A549 (cell line): Measurements from ENCODE around the gene PRPF31.

Source experiments
- ATOH8 ChIP-seq: fragments of 250-450 bp; sonication (Bioruptor Pico); IDR thresholded peaks from 2 replicates; pipeline ENCODE4 v1.5.0; 2020; ENCODE audit warnings: low read depth, mild to moderate bottlenecking, moderate library complexity
- CBX8 ChIP-seq: fragments of 200-600 bp; sonication (generic); IDR thresholded peaks from 2 replicates; pipeline ENCODE4 v1.6.1; 2016
- CEBPB ChIP-seq, 2 experiments: fragments of >200 bp in 1 of 2; sonication (Bioruptor Twin) in 1 of 2; formaldehyde crosslinking in 1 of 2; IDR thresholded peaks; 2 replicates each; pipeline ENCODE4 v1.6.1; 2012 to 2016
- CTCF ChIP-seq: fragments of >200 bp; sonication (Bioruptor Twin); formaldehyde crosslinking; IDR thresholded peaks from 3 replicates; pipeline ENCODE4 v1.5.1; 2016
- EHMT2 ChIP-seq: fragments of 200-600 bp; sonication (generic); IDR thresholded peaks from 2 replicates; pipeline ENCODE4 v1.6.1; 2016; ENCODE audit warnings: antibody characterized with exemption, low read depth, mild to moderate bottlenecking, moderate library complexity
- EP300 ChIP-seq, 2 experiments: fragments of >200 bp; sonication (Bioruptor Twin); formaldehyde crosslinking; IDR thresholded peaks; 2 replicates in 1 of 2; 3 replicates in 1 of 2; pipeline ENCODE4 v1.6.1; 2016 to 2017
- JUN ChIP-seq, 2 experiments: fragments of >200 bp; sonication (Bioruptor Twin); formaldehyde crosslinking; IDR thresholded peaks; 2 replicates in 1 of 2; 3 replicates in 1 of 2; pipeline ENCODE4 v1.6.1; 2016 to 2017
- MAFK ChIP-seq: fragments of 450-650 bp; IDR thresholded peaks from 2 replicates; pipeline ENCODE4 v1.6.1; 2014; ENCODE audit not compliant: partially characterized antibody
- POLR2A ChIP-seq: IDR thresholded peaks from 2 replicates; pipeline ENCODE4 v1.6.1; 2012; ENCODE audit warnings: mild to moderate bottlenecking, low read length
- RAD21 ChIP-seq, 2 experiments: fragments of >200 bp in 1 of 2; sonication (Bioruptor Twin) in 1 of 2; formaldehyde crosslinking in 1 of 2; IDR thresholded peaks in 1 of 2; conservative IDR thresholded peaks in 1 of 2; 2 replicates in 1 of 2; 3 replicates in 1 of 2; pipeline ENCODE4 v1.6.1; 2012 to 2018; ENCODE audit warnings: inconsistent platforms in 1 of 2
- RCOR1 ChIP-seq: fragments of 150-350 bp; IDR thresholded peaks from 2 replicates; pipeline ENCODE4 v1.6.1; 2014; ENCODE audit warnings: antibody characterized with exemption, low read length, low read depth
- REST ChIP-seq: fragments of 200-600 bp; sonication (generic); IDR thresholded peaks from 2 replicates; pipeline ENCODE4 v1.6.1; 2016; ENCODE audit warnings: antibody characterized with exemption, mild to moderate bottlenecking, moderate library complexity
- TF ChIP-seq, protein P1 (sequence below): fragments of 150-350 bp; IDR thresholded peaks from 2 replicates; pipeline ENCODE4 v1.6.1; 2014; ENCODE audit warnings: low read depth, mild to moderate bottlenecking, low read length

GRCh38 chr19:54169149-54169740, 53.7 kb downstream of the PRPF31 start:
- no peak for TF ChIP-seq RCOR1
- TF ChIP-seq CEBPB (IDR thresholded peaks at IDR 0.05): no peak
- TF ChIP-seq CTCF: no peak
- no peak for TF ChIP-seq ATOH8 (CRISPR knock-in tag)
- TF ChIP-seq JUN (IDR thresholded peaks at IDR 0.05): no peak
- no peak for TF ChIP-seq MAFK
- TF ChIP-seq EP300 (IDR thresholded peaks at IDR 0.05): no peak
- TF ChIP-seq POLR2A: no peak
- TF ChIP-seq EHMT2: no peak
- TF ChIP-seq, protein P1, sequence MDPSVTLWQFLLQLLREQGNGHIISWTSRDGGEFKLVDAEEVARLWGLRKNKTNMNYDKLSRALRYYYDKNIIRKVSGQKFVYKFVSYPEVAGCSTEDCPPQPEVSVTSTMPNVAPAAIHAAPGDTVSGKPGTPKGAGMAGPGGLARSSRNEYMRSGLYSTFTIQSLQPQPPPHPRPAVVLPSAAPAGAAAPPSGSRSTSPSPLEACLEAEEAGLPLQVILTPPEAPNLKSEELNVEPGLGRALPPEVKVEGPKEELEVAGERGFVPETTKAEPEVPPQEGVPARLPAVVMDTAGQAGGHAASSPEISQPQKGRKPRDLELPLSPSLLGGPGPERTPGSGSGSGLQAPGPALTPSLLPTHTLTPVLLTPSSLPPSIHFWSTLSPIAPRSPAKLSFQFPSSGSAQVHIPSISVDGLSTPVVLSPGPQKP: no peak
- no peak for TF ChIP-seq RAD21 (conservative IDR thresholded peaks at IDR 0.05 in 1 of 2, IDR thresholded peaks at IDR 0.05 in 1 of 2)
- no peak for TF ChIP-seq CBX8
- TF ChIP-seq REST: no peak
